Stimulated activated CD8-positive, alpha-beta memory T cell treated with anti-CD3 and anti-CD28 coated beads, Interleukin-4, amount 100 ng/mL, for 48 hours (primary cell): ENCODE measurements around the gene LEFTY1.
"Not testable (repeated sequence)": the region's sequence is repeated elsewhere in the genome, so short reads cannot be mapped to it uniquely, and the experiment has no call there.

Source experiments
- DNase-seq: peaks from one replicate; pipeline ENCODE4 v3.0.0-alpha.2; 2020

Gene LEFTY1

DNA sequence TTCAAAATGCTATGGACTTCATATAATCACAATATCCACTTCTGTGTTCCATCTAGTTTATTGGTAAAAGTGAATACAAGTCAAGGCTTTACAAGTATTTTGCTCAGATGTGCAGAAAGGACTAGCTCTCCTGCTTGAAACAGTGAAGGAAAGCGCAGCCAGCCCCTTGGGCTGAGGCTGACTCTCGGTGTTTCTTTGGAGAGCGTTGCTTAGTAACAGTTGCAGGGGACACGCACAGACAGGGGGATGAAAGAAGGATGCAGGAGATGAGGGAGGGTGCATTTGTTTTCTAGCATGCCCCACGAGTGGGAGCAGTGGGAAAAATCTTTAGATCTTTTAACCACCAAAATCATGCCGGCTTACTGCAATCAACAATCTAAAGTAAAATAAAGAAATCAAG lies 26.0 kb upstream of the LEFTY1 start:
- DNase-seq = no peak

DNA sequence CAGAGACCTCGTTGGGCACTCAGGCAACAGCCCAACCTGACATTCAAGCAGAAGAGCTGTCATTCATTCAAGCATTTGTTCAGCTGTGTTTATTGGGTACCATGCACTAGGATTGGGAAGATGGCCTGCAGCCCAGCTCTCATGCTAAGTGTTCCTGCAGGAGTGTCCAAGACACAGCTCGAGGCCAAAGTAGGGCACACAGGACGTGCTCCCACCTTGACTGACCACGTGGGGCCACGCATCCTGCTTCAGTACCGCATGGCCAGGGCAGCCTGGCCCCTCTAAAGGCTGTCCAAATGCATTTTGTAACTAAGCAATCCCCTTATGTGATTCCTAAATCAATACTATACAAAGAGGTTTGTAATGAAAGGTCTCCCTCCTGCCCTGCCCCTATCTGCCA lies 25.4 kb upstream of the LEFTY1 start:
- DNase-seq = no peak

DNA sequence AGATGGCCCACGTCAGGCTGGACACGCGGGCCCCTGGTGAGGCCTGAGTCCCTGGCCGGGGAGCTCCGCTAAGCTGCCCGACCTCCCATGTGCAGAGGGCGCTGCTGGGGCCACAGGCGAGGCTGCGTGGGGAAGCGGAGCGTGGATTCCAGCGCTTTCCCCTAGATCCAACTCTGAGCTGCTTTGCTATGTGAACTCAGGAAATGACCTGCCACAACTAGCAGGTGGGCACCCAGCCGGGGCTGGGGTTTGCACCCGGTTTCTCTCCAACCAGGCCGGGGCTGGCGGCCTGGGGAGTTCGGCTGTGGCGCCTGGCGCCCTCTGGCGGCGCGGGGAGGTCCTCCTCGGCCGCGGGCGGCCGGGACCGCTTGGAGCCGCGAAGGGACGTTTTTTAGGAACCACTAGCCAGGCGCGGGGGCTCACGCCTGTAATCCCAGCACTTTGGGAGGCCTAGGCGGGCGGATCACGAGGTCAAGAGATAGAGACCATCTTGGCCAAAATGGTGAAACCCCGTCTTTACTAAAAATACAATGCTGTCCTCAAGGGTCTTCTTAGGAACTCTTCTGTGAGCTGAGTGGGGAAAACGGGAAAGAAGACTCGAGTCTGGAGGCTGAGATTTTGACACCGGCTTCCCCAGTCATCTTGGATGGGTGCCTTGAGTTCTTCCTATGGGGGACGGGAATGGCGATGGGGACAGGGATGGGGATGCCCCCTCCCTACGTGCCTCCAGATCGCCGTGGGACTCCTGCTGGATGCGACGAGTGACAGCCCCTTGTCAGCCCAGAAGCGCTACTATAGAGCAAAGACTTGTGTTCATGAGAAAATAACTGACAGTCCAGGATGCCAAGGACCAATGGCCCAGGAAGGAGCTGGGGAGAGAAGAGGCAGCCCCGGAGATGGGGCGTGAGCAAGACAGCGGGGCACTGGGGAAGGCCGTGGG lies 22.5 kb upstream of the LEFTY1 start:
- peak; percentile 83 for DNase-seq

- DNase-seq = no peak
Measured at GRCh38 chr1:225909477-225909876, 20.5 kb upstream of the LEFTY1 start.

DNA sequence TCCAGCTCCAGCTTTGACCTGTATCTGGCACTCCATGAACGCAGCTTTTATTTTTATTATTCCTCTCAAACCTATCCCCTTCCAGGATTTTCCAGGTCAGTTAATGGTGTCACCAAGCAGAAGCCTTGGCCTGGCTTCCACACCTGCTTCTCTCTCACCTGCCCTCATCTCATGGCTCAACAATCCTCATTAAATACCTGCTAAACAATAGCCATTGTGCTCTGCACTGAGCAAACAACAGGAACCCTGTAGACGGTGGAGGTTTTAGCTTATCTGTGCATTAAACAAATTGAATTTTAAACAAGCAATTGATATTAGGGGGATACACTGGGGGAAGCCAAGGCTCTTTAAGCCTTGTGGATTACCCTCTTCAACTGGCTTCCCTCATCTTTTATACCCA lies 19.8 kb upstream of the LEFTY1 start:
- DNase-seq = no peak

DNA sequence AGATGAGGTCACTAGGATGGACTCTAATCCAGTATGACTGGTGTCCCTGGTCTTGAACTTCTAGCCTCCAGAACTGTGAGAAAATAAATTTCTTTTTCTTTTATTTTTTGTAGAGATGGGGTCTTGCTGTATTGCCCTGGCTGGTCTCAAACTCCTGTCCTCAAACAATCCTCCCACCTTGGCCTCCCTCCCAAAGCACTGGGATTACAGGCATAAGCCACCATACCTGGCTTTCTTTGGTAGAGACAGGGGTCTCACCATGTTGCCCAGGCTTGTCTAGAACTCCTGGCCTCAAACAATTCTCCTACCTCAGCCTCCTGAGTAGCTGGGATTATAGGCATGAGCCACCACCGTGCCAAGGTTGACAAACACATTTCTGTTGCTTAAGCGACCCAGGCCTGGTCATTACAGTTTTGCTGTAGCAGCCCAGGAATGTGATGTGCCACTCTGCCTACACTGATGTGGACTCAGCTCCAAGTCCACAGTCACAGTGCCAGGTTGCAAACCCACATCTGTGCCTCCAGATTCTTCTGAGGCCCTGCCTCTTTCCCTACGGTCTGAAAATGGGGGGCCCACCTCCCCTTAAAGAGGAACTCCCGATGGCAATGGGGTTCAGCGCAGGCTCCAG lies 19.2 kb upstream of the LEFTY1 start:
- no peak for DNase-seq

DNA sequence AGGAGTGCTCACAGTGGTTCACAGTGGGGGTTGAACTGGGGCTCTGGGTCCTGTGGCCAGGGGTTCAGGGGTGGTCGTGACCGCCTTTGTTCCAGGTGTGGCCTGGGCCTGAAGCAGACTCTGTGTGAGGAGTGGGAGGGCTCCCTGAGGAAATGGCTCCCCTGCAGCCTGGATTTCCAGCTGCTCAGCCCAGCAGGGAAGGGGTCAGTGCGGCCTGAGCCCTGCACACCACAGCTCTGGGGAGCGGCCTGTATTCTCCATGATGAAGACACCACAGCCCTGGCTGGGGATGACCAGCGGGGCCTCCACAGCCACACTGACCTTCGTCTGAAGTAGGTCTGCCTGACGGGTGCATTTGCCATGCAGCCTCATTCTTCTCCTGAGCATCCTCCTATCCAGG lies 18.4 kb upstream of the LEFTY1 start:
- DNase-seq = no peak

GRCh38 chr1:225906467-225906866 lies 17.5 kb upstream of the LEFTY1 start:
- no peak for DNase-seq

DNA sequence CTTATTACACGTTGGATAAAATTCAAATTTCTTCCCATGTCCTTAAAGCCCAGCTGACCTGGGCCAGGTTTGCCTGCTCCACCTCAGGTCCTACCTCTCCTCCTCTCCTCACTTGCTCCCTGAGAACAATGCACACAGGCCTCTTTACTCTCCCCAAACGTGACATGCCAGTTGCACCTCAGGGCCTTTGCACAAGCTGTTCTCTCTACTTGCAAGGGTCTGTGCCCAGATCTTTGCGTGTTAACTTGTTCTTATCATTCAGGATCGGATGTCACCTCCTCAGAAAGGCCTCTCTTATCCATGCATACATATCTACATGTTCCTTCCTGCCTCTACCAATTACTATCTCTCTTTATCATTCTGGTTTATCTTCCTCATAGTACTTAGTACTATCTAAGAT lies 14.7 kb upstream of the LEFTY1 start:
- no peak for DNase-seq

GRCh38 chr1:225899044-225899925 lies 10.3 kb upstream of the LEFTY1 start:
- DNase-seq = no peak

DNA sequence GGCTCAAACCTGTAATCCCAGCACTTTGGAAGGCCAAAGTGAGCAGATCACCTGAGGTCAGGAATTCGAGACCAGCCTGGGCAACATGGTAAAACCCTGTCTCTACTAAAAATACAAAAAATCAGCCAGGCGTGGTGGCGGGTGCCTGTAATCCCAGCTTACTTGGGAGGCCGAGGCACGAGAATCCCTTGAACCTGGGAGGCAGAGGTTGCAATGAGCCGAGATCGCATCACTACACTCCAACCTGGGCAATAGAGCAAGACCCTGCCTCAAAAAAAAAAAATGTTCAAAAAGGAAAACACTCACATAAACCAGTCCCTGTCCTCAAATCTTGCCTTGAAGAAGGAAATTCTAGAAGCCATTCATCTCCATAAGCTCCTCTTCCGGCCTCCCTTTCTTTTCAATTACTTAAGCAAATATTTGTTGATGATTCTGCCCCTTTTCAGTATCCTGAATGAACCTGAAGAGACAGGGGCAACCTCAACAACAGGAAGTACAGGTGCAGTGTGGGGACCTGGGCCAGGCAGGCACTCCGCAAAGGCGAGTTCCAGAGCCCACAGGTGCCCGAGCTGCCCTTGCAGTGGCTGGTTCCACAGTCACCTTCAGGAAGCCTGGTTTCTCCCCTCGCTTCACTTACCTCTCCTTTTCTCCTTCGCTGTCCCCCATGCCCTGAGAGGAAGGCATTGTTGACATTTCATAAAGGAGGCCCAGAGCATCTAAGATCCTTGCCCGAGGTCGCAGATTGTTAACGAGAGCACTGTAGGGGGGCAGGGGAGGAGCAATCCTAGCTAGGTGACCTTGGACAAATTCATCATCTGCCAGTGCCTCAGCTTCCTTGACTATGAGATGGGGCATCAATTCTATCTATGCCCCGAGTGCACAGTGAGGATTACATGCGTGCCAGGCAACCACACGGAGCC lies 8.9 kb upstream of the LEFTY1 start:
- peak; percentile 43 for DNase-seq

- DNase-seq = peak; percentile 68
Measured at GRCh38 chr1:225896937-225897549, 8.1 kb upstream of the LEFTY1 start.

GRCh38 chr1:225896494-225896893 lies 7.5 kb upstream of the LEFTY1 start:
- DNase-seq = no peak

- no peak for DNase-seq
Measured at GRCh38 chr1:225892307-225892706, 3.4 kb upstream of the LEFTY1 start.

- DNase-seq = no peak
Measured at GRCh38 chr1:225891229-225891972, 2.5 kb upstream of the LEFTY1 start.

GRCh38 chr1:225890346-225891228 lies 1.6 kb upstream of the LEFTY1 start:
- DNase-seq = no peak

DNA sequence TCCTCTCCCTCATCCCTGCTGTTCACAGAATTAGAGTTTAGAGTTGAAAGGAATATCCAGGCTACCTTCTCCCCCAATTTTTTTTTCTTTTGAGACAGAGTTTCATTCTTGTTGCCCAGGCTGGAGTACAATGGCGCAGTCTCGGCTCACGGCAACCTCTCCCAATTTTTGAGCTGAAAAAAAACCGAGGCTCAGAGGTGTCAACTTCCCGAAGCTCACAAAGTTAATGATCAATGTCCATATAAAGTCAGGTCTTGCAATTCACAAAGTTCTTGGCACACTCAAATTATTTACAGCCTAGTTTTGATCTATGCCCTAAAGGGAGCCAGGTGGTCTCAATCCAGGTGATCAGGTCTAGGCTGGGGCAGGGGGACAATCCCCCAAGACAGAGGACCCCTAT lies 797 bp upstream of the LEFTY1 start:
- DNase-seq = no peak

- no peak for DNase-seq
Measured at GRCh38 chr1:225888289-225888897, 553 bp downstream of the LEFTY1 start.

- not testable (repeated sequence) for DNase-seq
Measured at GRCh38 chr1:225887554-225888288, 1.2 kb downstream of the LEFTY1 start.
